ENCODE results near the gene PUS10.
"Not testable (repeated sequence)": the region's sequence is repeated elsewhere in the genome, so short reads cannot be mapped to it uniquely, and the experiment has no call there.

The PUS10 gene

GRCh38 chr2:61011678-61012077, 6.4 kb downstream of the PUS10 start:
- DNase-seq (ENCODE audit: low spot score) = no peak

- DNase-seq (ENCODE audit: low spot score) = no peak
Measured at GRCh38 chr2:61009355-61009754, 8.7 kb downstream of the PUS10 start.

DNA sequence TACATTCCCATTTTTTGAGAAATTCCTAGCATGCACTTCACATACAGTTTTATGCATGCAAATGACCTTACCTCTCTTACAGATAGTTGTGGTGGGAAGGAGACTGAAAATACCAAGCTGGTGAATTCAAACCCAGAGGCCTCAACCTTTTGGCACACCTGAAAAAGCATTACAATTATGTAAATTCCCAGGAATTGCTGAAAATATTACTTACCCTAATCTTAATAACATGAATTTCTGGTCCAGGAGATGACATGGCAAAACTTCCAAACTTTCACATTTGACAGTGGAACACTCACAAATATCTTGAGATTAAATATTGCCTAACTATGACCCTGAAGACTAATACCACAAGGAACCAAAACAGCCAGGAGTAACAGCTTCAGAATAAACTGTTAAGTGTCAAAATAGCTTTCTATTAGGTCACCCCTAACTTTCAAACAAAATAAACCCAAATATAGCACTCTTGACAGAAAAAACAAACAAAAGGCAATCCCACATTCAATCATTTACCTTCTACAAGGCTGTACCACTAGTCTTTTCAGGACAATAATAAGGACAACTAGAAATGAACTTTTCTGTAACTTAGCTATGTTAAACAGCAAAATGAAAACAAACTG, 11.5 kb downstream of the PUS10 start:
- DNase-seq (ENCODE audit: low spot score) = no peak

DNA sequence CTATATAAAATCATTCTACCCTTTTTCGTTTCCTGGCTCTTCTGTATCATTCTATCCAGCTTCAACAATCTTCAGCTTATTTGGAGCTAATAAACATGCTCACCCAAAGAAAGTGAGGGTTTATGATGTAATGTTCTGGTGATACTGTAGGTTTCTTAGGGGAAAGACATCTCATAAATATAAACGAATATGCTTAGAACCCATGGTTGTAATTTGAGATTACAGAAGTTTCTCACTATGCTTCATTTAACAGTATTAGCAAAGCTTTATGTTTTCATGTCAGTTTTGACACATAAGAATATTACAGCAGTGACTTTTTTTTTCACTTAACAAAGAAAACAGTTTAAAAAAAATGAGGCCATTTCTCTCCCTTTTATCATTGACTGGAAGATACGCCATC, 12.3 kb downstream of the PUS10 start:
- no peak for DNase-seq (ENCODE audit: low spot score)

- peak; percentile 73 for DNase-seq (ENCODE audit: low spot score)
Measured at GRCh38 chr2:60998628-60999545, 19.2 kb downstream of the PUS10 start.

DNA sequence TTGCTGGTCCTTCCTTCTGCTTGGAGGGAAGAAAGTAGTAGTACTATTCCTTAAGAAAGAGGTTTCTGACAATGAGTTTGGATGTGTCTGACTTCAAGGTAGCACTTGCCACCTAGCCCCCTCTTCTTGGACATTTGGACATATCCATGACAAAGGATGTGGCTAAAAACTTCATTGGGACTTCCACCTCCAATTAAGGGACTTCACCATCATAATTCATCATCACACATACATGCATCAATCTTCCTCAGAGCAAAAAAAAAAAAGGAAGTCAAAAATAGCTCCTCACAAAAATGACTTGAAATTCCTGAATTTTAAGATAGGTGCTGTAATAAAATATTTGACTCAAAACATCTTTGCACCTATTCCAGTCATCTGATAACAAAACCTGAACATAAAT, 23.9 kb downstream of the PUS10 start:
- DNase-seq (ENCODE audit: low spot score) = no peak

DNA sequence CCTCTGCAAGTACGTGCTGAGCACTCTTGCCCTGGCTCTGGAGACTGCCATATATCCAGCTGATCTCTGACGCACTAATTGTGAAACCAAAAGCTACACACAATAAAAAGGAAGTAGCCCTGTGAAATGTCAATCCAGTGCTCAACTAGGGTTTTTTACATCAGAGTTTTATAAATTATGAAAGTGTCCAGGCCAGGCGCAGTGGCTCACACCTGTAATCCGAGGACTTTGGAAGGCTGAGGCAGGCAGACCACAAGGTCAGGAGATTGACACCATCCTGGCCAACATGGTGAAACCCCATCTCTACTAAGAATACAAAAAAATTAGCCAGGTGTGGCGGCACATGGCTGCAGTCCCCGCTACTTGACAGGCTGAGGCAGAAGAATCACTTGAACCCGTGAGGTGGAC, 25.1 kb downstream of the PUS10 start:
- DNase-seq (ENCODE audit: low spot score) = no peak

DNA sequence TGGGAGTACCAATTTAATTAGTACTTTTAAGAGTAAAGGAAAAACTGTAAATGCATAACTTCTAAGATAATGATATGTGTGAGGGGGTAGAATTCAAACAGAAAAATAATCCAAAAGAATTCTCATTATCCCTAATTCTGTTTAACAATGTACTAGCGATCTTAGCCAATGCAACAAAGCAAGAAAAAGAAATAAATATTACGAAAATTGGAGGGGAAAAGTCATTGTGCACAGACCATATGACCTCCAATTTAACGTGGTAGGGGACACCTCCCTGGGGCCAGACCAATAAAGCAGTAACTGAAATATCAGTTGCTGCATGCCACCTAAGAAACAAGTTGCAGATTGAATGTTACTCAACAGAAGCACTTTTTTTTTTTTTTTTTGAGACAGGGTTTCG, 26.4 kb downstream of the PUS10 start:
- no peak for DNase-seq (ENCODE audit: low spot score)

- DNase-seq (ENCODE audit: low spot score) = peak; percentile 25
Measured at GRCh38 chr2:60989259-60989658, 28.8 kb downstream of the PUS10 start.

DNA sequence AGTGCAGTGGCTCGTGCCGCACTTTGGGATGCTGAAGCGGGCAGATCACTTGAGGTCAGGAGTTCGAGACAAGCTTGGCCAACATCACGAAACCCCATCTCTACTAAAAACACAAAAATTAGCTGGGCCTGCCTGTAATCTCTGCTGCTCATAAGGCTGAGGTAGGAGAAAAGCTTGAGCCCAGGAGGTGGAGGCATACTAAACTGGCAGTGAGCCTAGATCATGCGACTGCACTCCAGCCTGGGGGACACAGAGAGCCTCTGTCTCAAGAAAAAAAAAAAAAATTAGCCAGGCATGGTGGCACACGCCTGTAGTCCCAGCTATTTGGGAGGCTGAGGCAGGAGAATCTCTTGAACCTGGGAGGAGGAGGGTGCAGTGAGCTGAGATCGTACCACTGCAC, 30.4 kb downstream of the PUS10 start:
- not testable (repeated sequence) for DNase-seq (ENCODE audit: low spot score)

DNA sequence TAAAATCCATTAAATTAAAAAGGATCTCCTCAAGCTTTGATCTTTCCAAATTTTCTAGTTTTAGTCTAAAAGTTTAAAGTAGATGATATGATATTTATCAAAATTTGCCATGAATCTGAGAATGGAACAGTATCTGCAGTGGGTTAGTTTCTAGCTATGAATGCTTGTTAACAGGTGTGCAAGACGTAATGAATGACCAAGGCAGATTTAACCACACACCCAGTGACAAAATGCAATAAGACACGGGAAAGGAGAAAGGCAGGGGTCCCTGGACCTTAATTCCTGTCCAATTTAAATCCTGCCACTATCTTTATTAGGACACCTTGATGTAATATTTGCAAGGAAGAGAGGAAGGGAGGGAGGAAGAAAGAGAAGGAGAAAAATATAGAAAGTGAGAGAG, 31.0 kb downstream of the PUS10 start:
- no peak for DNase-seq (ENCODE audit: low spot score)

GRCh38 chr2:60984720-60985119, 33.3 kb downstream of the PUS10 start:
- DNase-seq (ENCODE audit: low spot score) = no peak

DNA sequence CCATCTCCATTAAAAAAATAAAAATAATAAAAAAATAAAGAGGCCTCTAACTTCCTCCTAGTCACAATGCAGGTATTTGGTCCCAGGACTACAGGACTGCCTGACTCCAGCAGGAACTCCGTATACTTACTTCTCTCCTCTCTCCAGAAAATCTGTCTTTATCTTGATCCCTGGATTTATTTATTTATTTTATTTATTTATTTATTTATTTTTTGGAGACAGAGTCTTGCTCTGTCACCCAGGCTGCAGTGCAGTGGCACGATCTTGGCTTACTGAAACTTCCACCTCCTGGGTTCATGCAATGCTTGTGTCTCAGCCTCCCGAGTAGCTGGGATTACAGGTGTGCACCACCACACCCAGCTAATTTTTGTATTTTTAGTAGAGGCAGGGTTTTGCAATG, 36.0 kb downstream of the PUS10 start:
- DNase-seq (ENCODE audit: low spot score) = not testable (repeated sequence)

DNA sequence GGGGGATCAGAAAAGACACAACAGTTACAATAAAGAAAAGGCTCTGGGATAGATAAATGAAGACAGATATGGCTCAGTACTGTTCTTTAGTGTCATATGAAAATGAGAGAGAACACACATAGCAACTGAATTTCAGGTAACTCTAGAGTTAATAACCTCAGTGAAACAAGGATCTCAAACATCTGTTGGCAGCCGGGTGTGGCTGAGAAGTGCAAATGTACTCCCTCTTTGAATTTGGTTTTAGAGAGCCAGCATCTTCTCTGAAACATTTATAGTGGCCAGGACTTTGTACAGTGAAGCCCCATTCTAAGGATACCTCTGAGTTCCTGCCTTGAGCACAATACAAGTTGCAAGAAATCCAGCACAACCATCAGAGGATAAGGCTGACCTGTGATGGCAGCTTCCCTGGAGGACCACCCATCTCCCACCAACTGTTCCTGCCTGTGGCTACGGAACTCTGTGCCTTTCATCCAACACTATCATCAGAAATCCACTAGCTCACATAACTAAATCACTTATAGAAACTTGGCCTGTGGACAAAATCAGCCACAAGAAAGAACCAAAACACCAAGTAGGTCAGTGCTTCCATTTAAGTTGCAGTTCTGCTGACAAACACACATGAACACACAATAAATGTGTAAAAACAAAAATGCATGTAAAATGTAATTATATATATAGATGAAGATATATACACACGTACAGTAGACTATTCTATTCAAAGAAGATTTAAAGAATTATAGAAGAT, 37.8 kb downstream of the PUS10 start:
- no peak for DNase-seq (ENCODE audit: low spot score)

GRCh38 chr2:60979231-60979630, 38.8 kb downstream of the PUS10 start:
- no peak for DNase-seq (ENCODE audit: low spot score)

- no peak for DNase-seq (ENCODE audit: low spot score)
Measured at GRCh38 chr2:60977562-60977895, 40.5 kb downstream of the PUS10 start.

GRCh38 chr2:60976875-60977561, 41.0 kb downstream of the PUS10 start:
- DNase-seq (ENCODE audit: low spot score) = no peak

DNA sequence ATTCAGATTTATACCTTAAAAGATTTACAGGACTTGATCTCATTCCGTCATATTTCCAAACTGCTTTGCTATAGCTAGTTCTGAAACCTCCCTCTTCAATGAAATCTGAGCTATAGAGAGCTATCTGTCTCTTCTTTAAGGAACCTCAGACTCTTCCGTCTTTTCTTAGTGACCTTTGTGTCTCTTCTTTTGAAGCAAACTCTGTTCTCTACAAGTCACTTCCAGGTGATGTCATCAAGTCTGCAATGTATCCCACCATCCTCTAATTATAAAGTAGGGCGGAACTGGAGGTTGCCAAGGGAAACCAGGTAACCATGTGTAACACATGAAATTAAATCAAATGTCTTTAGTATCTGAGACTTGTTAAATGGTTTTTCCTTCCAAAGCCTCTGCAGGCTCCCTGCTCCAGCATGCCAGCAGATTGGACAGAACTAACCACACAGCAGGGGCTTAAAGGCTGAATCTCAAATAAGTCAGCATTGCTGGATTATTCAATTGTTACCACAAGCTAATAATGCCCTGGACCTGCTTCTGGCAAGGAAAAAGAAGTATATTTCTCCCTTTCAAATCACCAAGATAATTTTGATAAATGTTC, 41.7 kb downstream of the PUS10 start:
- DNase-seq (ENCODE audit: low spot score) = no peak

GRCh38 chr2:60974652-60975051, 43.4 kb downstream of the PUS10 start:
- no peak for DNase-seq (ENCODE audit: low spot score)

DNA sequence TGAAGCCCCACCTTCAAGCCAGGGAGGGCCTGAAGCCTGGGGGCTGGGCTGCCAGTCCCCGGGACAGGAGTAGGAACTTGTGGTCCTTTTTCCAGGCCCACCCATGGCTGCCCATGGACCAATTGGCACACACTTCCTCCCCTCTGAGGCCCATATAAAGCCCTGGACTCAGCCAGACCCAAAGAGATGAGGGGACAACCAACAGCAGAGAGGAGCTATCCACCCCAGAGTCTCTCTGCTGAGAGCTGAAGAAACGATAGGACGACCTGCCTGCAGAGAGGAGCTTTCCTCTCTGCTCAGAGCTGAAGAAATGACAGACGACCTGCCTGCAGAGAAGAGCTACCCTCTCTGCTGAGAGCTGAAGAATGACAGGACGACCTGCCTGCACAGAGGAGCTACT, 44.4 kb downstream of the PUS10 start:
- no peak for DNase-seq (ENCODE audit: low spot score)

GRCh38 chr2:60972889-60973656, 45.0 kb downstream of the PUS10 start:
- DNase-seq (ENCODE audit: low spot score) = no peak

Data from SW480 (cell line).